HG02798 (cell line): ENCODE measurements around the gene CORIN.
"Not testable (repeated sequence)": the region's sequence is repeated elsewhere in the genome, so short reads cannot be mapped to it uniquely, and the experiment has no call there.

Experiments used
- ATAC-seq: cut with Tn5 transposase; IDR thresholded peaks from one replicate; pipeline ENCODE4 v1.9.1; 2021; ENCODE audit warnings: mild to moderate bottlenecking; ENCODE audit not compliant: unreplicated experiment, poor library complexity

Gene CORIN

GRCh38 chr4:47590325-47590724, 247.5 kb downstream of the CORIN start:
- no peak for ATAC-seq

- ATAC-seq, result no peak
Measured at GRCh38 chr4:47579235-47579634, 258.6 kb downstream of the CORIN start.

GRCh38 chr4:47577779-47578553, 259.9 kb downstream of the CORIN start:
- no peak for ATAC-seq

- no peak for ATAC-seq
Measured at GRCh38 chr4:47572981-47573380, 264.9 kb downstream of the CORIN start.

GRCh38 chr4:47570816-47571215, 267.1 kb downstream of the CORIN start:
- ATAC-seq, result no peak

- no peak for ATAC-seq
Measured at GRCh38 chr4:47567511-47567910, 270.4 kb downstream of the CORIN start.

GRCh38 chr4:47566969-47567368, 270.9 kb downstream of the CORIN start:
- ATAC-seq, result no peak

GRCh38 chr4:47566566-47566965, 271.3 kb downstream of the CORIN start:
- ATAC-seq, result no peak

- ATAC-seq, result no peak
Measured at GRCh38 chr4:47562297-47562696, 275.6 kb downstream of the CORIN start.

- ATAC-seq, result no peak
Measured at GRCh38 chr4:47561331-47561730, 276.5 kb downstream of the CORIN start.

- no peak for ATAC-seq
Measured at GRCh38 chr4:47560682-47561081, 277.2 kb downstream of the CORIN start.

GRCh38 chr4:47557255-47557654, 280.6 kb downstream of the CORIN start:
- no peak for ATAC-seq

GRCh38 chr4:47555920-47556319, 281.9 kb downstream of the CORIN start:
- ATAC-seq, result not testable (repeated sequence)

- ATAC-seq, result no peak
Measured at GRCh38 chr4:47553329-47554125, 284.3 kb downstream of the CORIN start.

GRCh38 chr4:47551682-47552081, 286.2 kb downstream of the CORIN start:
- ATAC-seq, result no peak

GRCh38 chr4:47550899-47551548, 286.8 kb downstream of the CORIN start:
- no peak for ATAC-seq

GRCh38 chr4:47550357-47550756, 287.5 kb downstream of the CORIN start:
- not testable (repeated sequence) for ATAC-seq
